Measurements from ENCODE around the gene ATP8A2.

The ATP8A2 gene

GRCh38 chr13:25731037-25731436 is 359.3 kb downstream of the ATP8A2 start:
- Histone ChIP-seq H3K4me2 (ENCODE audit: low read depth, low read length) (no peak overlapping the region), H3K9me2 (replicated peaks; ENCODE audit: insufficient read depth, low read length) (no peaks in the 10 kb centered on the region), H3K4me3 (ENCODE audit: low read length) (no peak overlapping the region), H3K79me2 (ENCODE audit: low read length) (no peaks in the 10 kb centered on the region), H3K27me3 (replicated peaks; ENCODE audit: insufficient read depth, low read length) (no peaks in the 10 kb centered on the region), H3K36me3 (replicated peaks; ENCODE audit: insufficient read depth, low read length) (no peaks in the 10 kb centered on the region), H3K4me1 (ENCODE audit: low read length) (peaks cover 10% of the 10 kb centered on the region), H3K9ac (ENCODE audit: low read length) (no peak overlapping the region), H3K27ac (ENCODE audit: low read length) (no peak overlapping the region), H2AFZ (ENCODE audit: low read length) (no peak overlapping the region), H4K20me1 (ENCODE audit: insufficient read depth, low read length) (no peaks in the 10 kb centered on the region), H3K9me3 (replicated peaks; ENCODE audit: insufficient read depth, low read length) (no peaks in the 10 kb centered on the region), H3F3A (ENCODE audit: insufficient read depth, low read length) (no peaks in the 10 kb centered on the region)
- TF ChIP-seq EZH2phosphoT487 (IDR thresholded peaks at IDR 0.05; ENCODE audit: low read length): no peak
- TF ChIP-seq EZH2 (optimal IDR thresholded peaks at IDR 0.05; ENCODE audit: low read depth, low read length): no peak
- TF ChIP-seq CTCF (IDR thresholded peaks at IDR 0.05; ENCODE audit: low read length): no peak
- DNase-seq: no peak

GRCh38 chr13:25731536-25731935 is 359.8 kb downstream of the ATP8A2 start:
- Histone ChIP-seq H3K27me3 (replicated peaks; ENCODE audit: insufficient read depth, low read length) (no peaks in the 10 kb centered on the region), H3K79me2 (ENCODE audit: low read length) (no peaks in the 10 kb centered on the region), H3K36me3 (replicated peaks; ENCODE audit: insufficient read depth, low read length) (no peaks in the 10 kb centered on the region), H4K20me1 (ENCODE audit: insufficient read depth, low read length) (no peaks in the 10 kb centered on the region), H3K4me3 (ENCODE audit: low read length) (no peak overlapping the region), H3F3A (ENCODE audit: insufficient read depth, low read length) (no peaks in the 10 kb centered on the region), H3K4me2 (ENCODE audit: low read depth, low read length) (no peak overlapping the region), H3K9me2 (replicated peaks; ENCODE audit: insufficient read depth, low read length) (no peaks in the 10 kb centered on the region), H3K9me3 (replicated peaks; ENCODE audit: insufficient read depth, low read length) (no peaks in the 10 kb centered on the region), H3K4me1 (ENCODE audit: low read length) (peaks cover 10% of the 10 kb centered on the region), H3K9ac (ENCODE audit: low read length) (no peak overlapping the region), H2AFZ (ENCODE audit: low read length) (no peak overlapping the region), H3K27ac (ENCODE audit: low read length) (no peak overlapping the region)
- TF ChIP-seq CTCF (IDR thresholded peaks at IDR 0.05; ENCODE audit: low read length) (no peak), EZH2 (optimal IDR thresholded peaks at IDR 0.05; ENCODE audit: low read depth, low read length) (no peak), EZH2phosphoT487 (IDR thresholded peaks at IDR 0.05; ENCODE audit: low read length) (no peak)
- DNase-seq: no peak

DNA sequence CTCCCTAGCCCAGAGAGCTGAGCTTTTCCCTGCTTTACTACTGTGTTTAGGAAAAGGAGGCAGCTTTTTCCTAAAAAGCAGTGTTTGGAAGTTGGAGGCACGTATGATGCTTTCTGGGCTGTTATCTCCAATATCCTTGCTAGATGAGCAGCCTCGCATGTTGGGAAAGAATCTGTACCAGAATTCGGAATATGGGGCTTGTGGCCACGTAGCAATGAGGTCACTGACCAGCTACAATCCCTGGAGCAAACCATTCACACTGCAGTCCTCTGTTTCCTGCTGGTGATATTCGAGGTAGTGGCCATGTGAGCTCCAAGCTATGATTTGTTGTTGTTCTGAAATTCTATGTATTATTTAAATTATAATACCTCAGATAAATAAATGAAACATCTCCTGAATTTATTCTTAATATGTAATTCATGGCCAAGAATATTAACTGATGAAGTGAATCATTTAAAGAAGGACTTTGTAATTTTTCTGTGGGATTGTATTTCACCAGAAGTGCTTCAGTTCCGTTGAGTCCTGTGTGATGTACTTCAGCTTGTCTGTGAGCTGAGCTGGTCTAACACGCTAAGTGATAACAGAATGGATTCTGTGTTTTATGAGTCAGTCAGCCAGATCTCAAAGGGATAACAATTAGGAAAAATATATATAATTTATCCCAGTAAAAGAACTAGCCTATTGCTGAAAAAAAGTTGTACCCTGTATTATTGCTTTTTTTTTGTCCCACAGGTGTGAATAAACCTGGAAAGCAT is 360.5 kb downstream of the ATP8A2 start:
- no peak for DNase-seq
- Histone ChIP-seq H4K20me1 (ENCODE audit: insufficient read depth, low read length) (no peaks in the 10 kb centered on the region), H3K9me3 (replicated peaks; ENCODE audit: insufficient read depth, low read length) (no peaks in the 10 kb centered on the region), H3K27me3 (replicated peaks; ENCODE audit: insufficient read depth, low read length) (no peaks in the 10 kb centered on the region), H2AFZ (ENCODE audit: low read length) (no peak overlapping the region), H3K9ac (ENCODE audit: low read length) (no peak overlapping the region), H3F3A (ENCODE audit: insufficient read depth, low read length) (no peaks in the 10 kb centered on the region), H3K9me2 (replicated peaks; ENCODE audit: insufficient read depth, low read length) (no peaks in the 10 kb centered on the region), H3K27ac (ENCODE audit: low read length) (no peak overlapping the region), H3K79me2 (ENCODE audit: low read length) (no peaks in the 10 kb centered on the region), H3K4me1 (ENCODE audit: low read length) (peaks cover 10% of the 10 kb centered on the region), H3K4me3 (ENCODE audit: low read length) (no peak overlapping the region), H3K36me3 (replicated peaks; ENCODE audit: insufficient read depth, low read length) (no peaks in the 10 kb centered on the region), H3K4me2 (ENCODE audit: low read depth, low read length) (no peak overlapping the region)
- TF ChIP-seq EZH2phosphoT487 (IDR thresholded peaks at IDR 0.05; ENCODE audit: low read length) (no peak), EZH2 (optimal IDR thresholded peaks at IDR 0.05; ENCODE audit: low read depth, low read length) (no peak), CTCF (IDR thresholded peaks at IDR 0.05; ENCODE audit: low read length) (no peak)

Measured in MM.1S (cell line).